ENCODE results near the gene ABCB10.
A peak's percentile ranks its signal among the peaks of the same experiment; 100 is the strongest.
"Not testable (repeated sequence)": the region's sequence is repeated elsewhere in the genome, so short reads cannot be mapped to it uniquely, and the experiment has no call there.

Gene ABCB10

DNA sequence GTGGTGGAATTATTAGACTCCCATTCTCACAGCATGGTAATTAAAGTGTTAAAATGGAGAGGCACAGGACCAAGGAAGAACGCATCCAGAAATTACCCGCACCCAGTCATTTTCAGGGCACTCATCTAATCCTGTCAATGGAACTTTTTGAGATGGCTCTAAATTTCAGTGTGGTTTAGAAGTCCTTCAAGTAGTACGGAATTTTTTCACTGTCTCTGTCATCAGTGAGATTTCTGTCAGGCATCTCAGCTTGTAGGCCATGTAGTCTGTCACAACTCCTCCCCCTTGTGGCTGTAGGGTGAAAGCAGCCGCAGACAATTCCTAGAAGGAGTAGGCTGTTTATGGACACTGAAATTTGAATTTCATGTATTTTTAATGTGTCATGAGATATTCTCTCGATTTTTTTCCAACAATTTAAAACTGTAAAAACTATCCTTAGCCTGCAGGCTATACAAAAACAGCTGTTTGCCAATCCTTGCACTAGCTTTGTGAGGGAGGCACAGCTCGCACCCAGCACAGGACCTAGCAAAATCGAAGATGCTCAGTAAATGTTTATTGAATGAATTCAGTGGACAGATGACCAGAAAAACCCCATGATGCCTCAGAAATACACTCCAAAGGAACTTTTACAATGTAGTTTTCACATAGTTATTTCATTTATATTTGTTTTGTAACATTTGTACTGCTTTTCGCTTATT, 43.8 kb downstream of the ABCB10 start:
- H3K4me3 ChIP-seq (IDR thresholded peaks at IDR 0.05; ENCODE audit: insufficient read depth, low read depth, low read length), result no peak overlapping the region
- H3K4me2 ChIP-seq, result no peak overlapping the region
- no peaks in the 10 kb centered on the region for H3K79me2 ChIP-seq (ENCODE audit: insufficient read depth, low read depth)
- H3K36me3 ChIP-seq (ENCODE audit: insufficient read depth), result no peaks in the 10 kb centered on the region
- H3K4me1 ChIP-seq (ENCODE audit: low read depth, poor library complexity, severe bottlenecking), result peaks cover 14% of the 10 kb centered on the region
- TF ChIP-seq, protein P1, sequence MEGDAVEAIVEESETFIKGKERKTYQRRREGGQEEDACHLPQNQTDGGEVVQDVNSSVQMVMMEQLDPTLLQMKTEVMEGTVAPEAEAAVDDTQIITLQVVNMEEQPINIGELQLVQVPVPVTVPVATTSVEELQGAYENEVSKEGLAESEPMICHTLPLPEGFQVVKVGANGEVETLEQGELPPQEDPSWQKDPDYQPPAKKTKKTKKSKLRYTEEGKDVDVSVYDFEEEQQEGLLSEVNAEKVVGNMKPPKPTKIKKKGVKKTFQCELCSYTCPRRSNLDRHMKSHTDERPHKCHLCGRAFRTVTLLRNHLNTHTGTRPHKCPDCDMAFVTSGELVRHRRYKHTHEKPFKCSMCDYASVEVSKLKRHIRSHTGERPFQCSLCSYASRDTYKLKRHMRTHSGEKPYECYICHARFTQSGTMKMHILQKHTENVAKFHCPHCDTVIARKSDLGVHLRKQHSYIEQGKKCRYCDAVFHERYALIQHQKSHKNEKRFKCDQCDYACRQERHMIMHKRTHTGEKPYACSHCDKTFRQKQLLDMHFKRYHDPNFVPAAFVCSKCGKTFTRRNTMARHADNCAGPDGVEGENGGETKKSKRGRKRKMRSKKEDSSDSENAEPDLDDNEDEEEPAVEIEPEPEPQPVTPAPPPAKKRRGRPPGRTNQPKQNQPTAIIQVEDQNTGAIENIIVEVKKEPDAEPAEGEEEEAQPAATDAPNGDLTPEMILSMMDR (conservative IDR thresholded peaks at IDR 0.05; ENCODE audit: low read depth, low read length), result peak; percentile 92
- H4K20me1 ChIP-seq (ENCODE audit: insufficient read depth), result no peaks in the 10 kb centered on the region
- no peak overlapping the region for H3K27ac ChIP-seq
- no peaks in the 10 kb centered on the region for H3K27me3 ChIP-seq (ENCODE audit: insufficient read depth, low read depth)
- H2AFZ ChIP-seq (ENCODE audit: low read depth), result no peak overlapping the region
- H3K9ac ChIP-seq, result no peak overlapping the region

- not testable (repeated sequence) for H3K4me3 ChIP-seq (IDR thresholded peaks at IDR 0.05; ENCODE audit: insufficient read depth, low read depth, low read length); H3K9ac ChIP-seq; H3K27ac ChIP-seq; H4K20me1 ChIP-seq (ENCODE audit: insufficient read depth); H3K36me3 ChIP-seq (ENCODE audit: insufficient read depth); H2AFZ ChIP-seq (ENCODE audit: low read depth); H3K4me2 ChIP-seq; H3K27me3 ChIP-seq (ENCODE audit: insufficient read depth, low read depth)
- peaks cover 14% of the 10 kb centered on the region for H3K79me2 ChIP-seq (ENCODE audit: insufficient read depth, low read depth)
- peaks cover 21% of the 10 kb centered on the region for H3K4me1 ChIP-seq (ENCODE audit: low read depth, poor library complexity, severe bottlenecking)
These were observed 46.9 kb downstream of the ABCB10 start for GRCh38 chr1:229511625-229512024.

DNA sequence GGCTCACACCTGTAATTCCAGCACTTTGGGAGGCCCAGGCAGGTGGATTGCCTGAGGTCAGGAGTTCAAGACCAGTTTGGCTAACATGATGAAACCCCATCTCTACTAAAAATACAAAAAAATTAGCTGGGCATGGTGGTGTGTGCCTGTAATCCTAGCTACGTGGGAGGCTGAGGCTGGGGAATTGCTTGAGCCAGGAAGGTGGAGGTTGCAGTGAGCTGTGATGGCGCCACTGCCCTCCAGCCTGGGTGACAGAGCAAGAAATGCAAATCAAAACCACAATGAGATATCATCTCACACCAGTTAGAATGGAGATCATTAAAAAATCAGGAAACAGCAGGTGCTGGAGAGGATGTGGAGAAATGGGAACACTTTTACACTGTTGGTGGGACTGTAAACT, 47.3 kb downstream of the ABCB10 start:
- peaks cover 18% of the 10 kb centered on the region for H3K79me2 ChIP-seq (ENCODE audit: insufficient read depth, low read depth)
- H3K4me2 ChIP-seq; H3K27ac ChIP-seq; H2AFZ ChIP-seq (ENCODE audit: low read depth); H4K20me1 ChIP-seq (ENCODE audit: insufficient read depth); H3K36me3 ChIP-seq (ENCODE audit: insufficient read depth); H3K4me3 ChIP-seq (IDR thresholded peaks at IDR 0.05; ENCODE audit: insufficient read depth, low read depth, low read length); H3K9ac ChIP-seq; H3K27me3 ChIP-seq (ENCODE audit: insufficient read depth, low read depth): not testable (repeated sequence)
- peaks cover 25% of the 10 kb centered on the region for H3K4me1 ChIP-seq (ENCODE audit: low read depth, poor library complexity, severe bottlenecking)

DNA sequence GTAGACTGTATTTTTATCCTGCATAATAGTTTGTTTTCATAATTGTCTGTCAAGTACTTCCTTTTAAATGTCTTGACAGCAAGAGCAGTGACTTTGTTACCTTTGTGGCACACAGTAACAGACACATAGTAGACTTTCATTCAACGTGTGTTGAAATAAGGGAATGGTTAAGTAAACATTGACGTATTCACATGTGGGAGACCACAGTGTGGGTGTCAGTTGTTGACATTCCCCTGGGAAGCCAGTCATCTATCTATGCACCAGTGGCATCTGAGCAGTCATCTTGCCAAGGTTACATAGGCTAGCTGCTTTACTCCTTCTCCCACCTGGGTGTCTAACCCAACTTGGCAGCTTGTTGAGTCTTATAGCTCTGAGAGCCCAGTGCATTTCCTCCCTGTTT, 48.9 kb downstream of the ABCB10 start:
- Histone ChIP-seq H3K4me1 (ENCODE audit: low read depth, poor library complexity, severe bottlenecking) (peaks cover 24% of the 10 kb centered on the region), H3K4me2 (no peak overlapping the region), H3K4me3 (IDR thresholded peaks at IDR 0.05; ENCODE audit: insufficient read depth, low read depth, low read length) (no peak overlapping the region), H4K20me1 (ENCODE audit: insufficient read depth) (no peaks in the 10 kb centered on the region), H2AFZ (ENCODE audit: low read depth) (0 out of 2 replicates have a peak overlapping the region, but pooled peaks have one; percentile 85), H3K79me2 (ENCODE audit: insufficient read depth, low read depth) (peaks cover 27% of the 10 kb centered on the region), H3K36me3 (ENCODE audit: insufficient read depth) (no peaks in the 10 kb centered on the region), H3K9ac (no peak overlapping the region), H3K27ac (no peak overlapping the region), H3K27me3 (ENCODE audit: insufficient read depth, low read depth) (no peaks in the 10 kb centered on the region)
- TF ChIP-seq, protein P1 (conservative IDR thresholded peaks at IDR 0.05; ENCODE audit: low read depth, low read length), result no peak

DNA sequence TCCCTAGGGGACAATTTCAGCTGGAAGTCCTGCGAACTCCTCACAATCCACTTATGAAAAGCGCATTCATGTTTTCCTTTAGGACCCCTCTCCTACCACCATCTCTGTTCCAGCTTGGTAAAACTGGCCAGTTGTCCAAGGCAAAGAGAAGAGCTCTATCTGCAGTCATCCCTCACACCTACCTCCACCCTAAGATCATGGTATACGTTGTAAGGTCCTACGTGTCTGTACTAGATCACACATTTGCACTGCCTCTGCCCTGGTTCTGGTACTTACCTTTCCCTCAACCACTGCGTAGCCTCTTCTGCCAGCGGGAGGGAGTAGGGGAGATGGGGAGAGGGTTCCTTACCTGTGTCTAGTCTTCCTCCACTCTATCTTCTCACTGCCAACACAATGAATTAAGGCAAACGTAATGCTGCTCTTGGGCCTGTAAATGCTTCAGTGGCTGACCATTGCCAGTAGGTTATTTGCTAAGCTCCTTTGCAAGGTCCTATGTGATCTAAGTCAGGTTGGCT, 49.6 kb downstream of the ABCB10 start:
- Histone ChIP-seq H3K9ac (peak overlapping the region; percentile 88; the same call in 1 of the 2 replicates), H3K27me3 (ENCODE audit: insufficient read depth, low read depth) (no peaks in the 10 kb centered on the region), H3K4me2 (peak overlapping the region; percentile 52), H2AFZ (ENCODE audit: low read depth) (peak overlapping the region; percentile 85), H3K4me1 (ENCODE audit: low read depth, poor library complexity, severe bottlenecking) (peaks cover 17% of the 10 kb centered on the region), H3K36me3 (ENCODE audit: insufficient read depth) (no peaks in the 10 kb centered on the region), H3K4me3 (IDR thresholded peaks at IDR 0.05; ENCODE audit: insufficient read depth, low read depth, low read length) (no peak overlapping the region), H4K20me1 (ENCODE audit: insufficient read depth) (no peaks in the 10 kb centered on the region), H3K27ac (peak overlapping the region; percentile 86), H3K79me2 (ENCODE audit: insufficient read depth, low read depth) (peaks cover 27% of the 10 kb centered on the region)
- TF ChIP-seq, protein P1 (conservative IDR thresholded peaks at IDR 0.05; ENCODE audit: low read depth, low read length), result no peak
